ENCODE data around the gene OGG1.
A peak's percentile ranks its signal among the peaks of the same experiment; 100 is the strongest.

The OGG1 gene

GRCh38 chr3:9787714-9788113 is 38.0 kb downstream of the OGG1 start:
- DNase-seq: no peak

GRCh38 chr3:9791127-9791526 is 41.4 kb downstream of the OGG1 start:
- DNase-seq: no peak

GRCh38 chr3:9791790-9792404 is 42.1 kb downstream of the OGG1 start:
- DNase-seq: no peak

GRCh38 chr3:9792405-9793160 is 42.8 kb downstream of the OGG1 start, which contains the start of the genes ARPC4 and TADA3:
TSS of gene ARPC4 (plus strand) at chr3:9793082. CDS start at chr3:9793122, 40 bp downstream.
TSS of gene TADA3 (minus strand) at chr3:9792473. CDS start at chr3:9791466, 1,007 bp downstream.
- DNase-seq: peak; percentile 85

- no peak for DNase-seq
Measured at GRCh38 chr3:9793161-9793781, 43.5 kb downstream of the OGG1 start.

GRCh38 chr3:9794400-9794799 is 44.6 kb downstream of the OGG1 start:
- no peak for DNase-seq

GRCh38 chr3:9795207-9795606 is 45.5 kb downstream of the OGG1 start:
- DNase-seq: no peak

- no peak for DNase-seq
Measured at GRCh38 chr3:9797196-9797945, 47.6 kb downstream of the OGG1 start.

GRCh38 chr3:9800529-9800928 is 50.8 kb downstream of the OGG1 start:
- DNase-seq: no peak

GRCh38 chr3:9803494-9803893 is 53.7 kb downstream of the OGG1 start:
- no peak for DNase-seq

GRCh38 chr3:9804996-9805395 is 55.2 kb downstream of the OGG1 start:
- no peak for DNase-seq

GRCh38 chr3:9806137-9806536 is 56.4 kb downstream of the OGG1 start:
- no peak for DNase-seq
